Stimulated activated CD4-positive, alpha-beta T cell treated with anti-CD3 and anti-CD28 coated beads, Interleukin-2, amount 100 ng/mL, for 4 hours (primary cell): ENCODE data around the gene CALML5.

Source experiments
- DNase-seq: peaks from one replicate; pipeline ENCODE4 v3.0.0-alpha.2; 2020; ENCODE audit warnings: low read depth

The CALML5 gene

GRCh38 chr10:5533098-5533731 is 33.8 kb upstream of the CALML5 start:
- no peak for DNase-seq

- no peak for DNase-seq
Measured at GRCh38 chr10:5532618-5533097, 33.3 kb upstream of the CALML5 start.

GRCh38 chr10:5532307-5532605 is 32.9 kb upstream of the CALML5 start:
- DNase-seq = no peak

GRCh38 chr10:5531558-5532306 is 32.4 kb upstream of the CALML5 start:
- no peak for DNase-seq

- DNase-seq = no peak
Measured at GRCh38 chr10:5530846-5531557, 31.6 kb upstream of the CALML5 start.

DNA sequence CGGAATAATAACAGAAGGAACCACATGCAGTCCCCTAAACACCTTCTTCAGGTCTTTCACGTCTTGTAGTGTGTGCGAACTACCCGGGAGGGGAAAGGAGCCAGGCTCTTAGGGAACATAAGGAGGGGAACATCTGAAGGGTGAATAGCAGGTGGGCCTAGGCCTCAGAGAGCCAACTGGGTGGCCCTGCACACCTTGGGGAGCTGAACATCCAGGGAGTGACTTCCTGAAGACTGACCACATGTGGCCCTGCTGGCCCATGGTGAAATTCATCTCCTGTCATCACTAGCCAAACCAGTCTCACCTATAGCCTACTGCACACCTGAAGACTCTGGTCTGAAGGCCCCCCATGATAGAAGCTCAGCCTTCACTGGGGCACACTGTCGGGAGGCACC is 31.0 kb upstream of the CALML5 start:
- no peak for DNase-seq

GRCh38 chr10:5529702-5530411 is 30.5 kb upstream of the CALML5 start:
- no peak for DNase-seq

- no peak for DNase-seq
Measured at GRCh38 chr10:5528989-5529701, 29.8 kb upstream of the CALML5 start.

DNA sequence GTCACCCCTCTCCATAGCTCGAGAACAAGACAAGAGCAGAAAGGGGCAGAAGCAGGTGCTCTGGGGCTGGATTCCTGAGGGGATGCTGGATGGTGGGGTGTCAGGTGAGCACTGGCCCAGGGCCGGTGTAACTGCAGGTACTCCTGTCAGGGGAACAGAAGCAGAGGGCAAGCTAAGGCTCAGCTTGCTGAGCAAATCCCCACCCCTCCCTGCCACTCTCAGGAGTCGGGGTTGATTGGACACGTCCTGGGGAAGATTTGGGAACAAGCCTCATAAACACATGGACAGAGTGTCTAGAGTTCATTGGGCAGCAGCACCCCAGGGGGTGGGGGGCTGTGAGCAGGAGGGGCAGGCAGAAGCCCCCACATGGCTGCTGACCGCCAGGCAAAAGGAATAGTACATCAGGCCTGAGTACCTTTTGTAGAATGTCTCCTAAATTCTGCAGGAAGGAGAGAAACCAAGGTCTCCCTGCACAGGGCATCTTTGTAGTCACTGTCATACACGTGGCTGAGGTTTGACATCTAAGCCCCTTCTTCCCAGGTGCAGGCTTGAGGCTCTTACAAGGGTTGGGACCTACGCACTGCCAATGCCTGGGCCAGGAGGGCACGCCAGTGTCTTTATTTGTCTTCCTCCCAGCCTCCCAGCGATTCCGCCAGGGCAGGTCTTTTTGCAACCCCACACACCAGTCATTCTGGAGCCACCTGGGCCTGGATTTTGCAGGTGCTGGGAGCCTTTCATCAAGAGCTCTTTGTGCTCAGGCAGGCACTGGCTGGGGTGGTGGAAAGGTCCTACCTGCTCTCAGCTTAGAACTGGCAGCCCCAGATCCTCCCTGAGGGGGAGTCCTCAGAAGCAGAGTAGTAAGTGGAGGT is 28.2 kb upstream of the CALML5 start:
- no peak for DNase-seq

DNA sequence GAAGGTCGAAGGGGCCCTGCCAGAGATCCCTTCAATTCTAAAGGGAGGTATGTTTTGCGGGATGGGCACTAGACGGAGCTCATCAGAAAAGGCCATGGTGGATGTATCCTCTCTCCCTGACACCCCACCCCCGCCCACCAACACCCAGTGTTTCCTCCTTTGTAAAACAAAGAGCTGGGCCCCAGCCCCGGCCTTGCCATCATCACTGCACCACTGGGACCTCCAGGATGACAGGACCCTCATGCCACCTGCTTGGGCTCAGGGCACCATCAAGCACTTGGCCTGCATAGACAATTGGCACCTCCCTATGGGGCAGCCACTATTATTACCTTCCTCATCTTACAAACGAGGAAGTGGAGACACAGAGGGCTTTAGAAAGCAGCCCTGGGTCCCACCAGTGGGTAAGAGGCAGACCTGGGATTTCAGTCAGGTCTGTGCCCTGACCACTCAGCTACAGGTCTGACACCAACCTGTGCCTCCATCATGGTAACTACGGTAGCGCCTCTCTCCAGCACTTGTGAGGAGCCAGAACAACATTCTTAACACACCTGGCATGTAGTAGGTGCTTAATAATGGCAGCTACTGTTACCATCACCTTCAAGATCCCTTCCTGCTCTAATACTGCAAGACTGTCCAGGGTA is 27.4 kb upstream of the CALML5 start:
- no peak for DNase-seq

- DNase-seq = no peak
Measured at GRCh38 chr10:5525561-5526341, 26.4 kb upstream of the CALML5 start.

- no peak for DNase-seq
Measured at GRCh38 chr10:5524641-5525560, 25.5 kb upstream of the CALML5 start, which contains the start of gene CALML3. Gene CALML3, plus strand, starts transcription at chr10:5524961. Its CDS starts 125 bp downstream, at chr10:5525086.

DNA sequence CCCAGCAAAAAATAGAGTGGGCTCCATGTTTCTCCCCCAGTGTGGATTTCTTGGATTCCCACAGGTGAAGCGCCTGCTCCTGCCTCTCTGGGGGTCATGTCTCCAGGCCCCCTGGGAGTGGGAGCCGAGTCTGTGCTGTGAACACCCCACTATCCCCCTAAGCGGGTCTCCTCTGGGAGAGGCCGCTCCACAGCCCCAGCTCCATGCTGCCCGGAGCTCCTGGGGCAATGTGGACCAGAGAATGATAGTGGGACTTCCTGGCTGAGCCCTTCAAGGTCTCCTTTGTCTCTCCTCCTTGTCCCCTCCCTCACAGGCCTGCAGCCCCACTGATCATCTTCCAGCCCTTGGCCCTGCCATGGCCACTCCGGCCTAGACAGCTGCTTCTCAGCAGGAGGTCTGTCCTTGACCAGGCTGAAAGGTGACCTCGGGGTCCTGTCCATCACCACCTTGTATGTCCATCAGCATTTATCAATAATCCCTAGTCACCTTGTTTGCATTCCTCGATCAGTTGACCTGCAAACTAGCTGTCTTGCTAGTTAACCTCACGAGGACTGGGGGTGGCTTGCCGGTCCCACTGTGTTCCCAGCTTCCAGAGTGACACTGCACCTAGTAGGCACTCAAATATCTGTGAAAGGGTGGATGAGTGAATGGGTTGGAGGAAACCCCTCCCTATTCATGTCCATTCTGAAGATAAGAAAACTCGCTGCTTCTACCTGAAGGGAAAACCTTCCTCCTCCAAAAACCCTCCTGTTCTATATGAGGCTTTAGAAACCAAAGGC is 24.6 kb upstream of the CALML5 start:
- DNase-seq = no peak

DNA sequence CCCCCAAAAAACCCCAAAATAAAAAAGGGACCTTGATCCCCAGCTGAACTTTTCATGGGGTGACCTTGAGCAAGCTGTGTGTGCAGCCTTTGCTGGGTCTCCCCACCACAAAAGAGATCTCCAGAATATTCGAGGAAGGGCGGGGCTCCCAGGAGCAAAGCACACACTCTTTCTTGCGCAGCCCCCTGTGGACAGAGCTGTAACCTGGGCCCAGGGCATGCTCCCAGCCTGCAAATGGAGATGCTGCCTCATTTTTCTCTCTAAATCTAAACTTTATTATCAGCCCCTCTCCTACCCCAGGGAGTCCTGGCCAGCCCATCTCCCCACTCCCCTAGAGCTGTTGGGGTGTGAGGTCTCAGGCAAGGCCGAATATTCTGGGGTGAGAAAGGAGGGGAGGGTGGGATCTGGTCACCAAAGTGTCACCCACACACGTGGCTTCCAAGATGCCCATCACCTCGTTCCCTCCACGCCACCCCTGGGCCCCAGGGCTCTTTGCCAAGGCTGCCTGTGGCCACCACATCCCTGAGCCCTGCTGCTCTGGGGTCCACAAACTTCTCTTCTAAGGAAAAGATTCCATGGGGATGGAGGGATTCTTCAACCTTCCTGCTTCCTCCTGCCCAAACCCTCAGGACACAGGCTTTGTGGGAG is 23.7 kb upstream of the CALML5 start:
- DNase-seq = no peak

GRCh38 chr10:5519054-5519453 is 19.7 kb upstream of the CALML5 start:
- DNase-seq = no peak

DNA sequence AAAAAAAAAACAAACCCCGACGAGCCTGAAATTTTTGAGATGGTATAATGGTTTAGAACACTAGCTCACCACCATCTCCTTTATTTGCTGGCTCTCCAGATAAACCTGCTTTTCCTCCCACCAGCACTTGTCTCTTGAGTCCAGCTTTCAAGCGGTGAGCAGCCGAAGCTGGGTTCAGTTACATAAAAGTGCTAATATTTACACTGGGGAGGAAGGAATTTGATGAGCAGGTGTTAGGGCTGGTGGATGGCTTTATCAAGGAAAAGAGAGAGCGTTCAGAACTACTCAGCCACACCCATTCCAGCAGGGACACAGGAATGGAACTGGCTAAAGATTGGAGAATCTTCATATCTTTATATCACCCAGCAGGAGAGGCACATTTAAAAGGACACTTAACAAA is 18.8 kb upstream of the CALML5 start:
- DNase-seq = no peak

GRCh38 chr10:5517546-5517945 is 18.2 kb upstream of the CALML5 start:
- no peak for DNase-seq
